Dendritic cell treated with granulocyte-macrophage colony-stimulating factor and Interleukin-4, amounts not matched to agents 40 ng/mL and 50 ng/mL, for 4 days (primary cell): ENCODE data around the gene CPSF2.

ENCODE experiments used
- H3K27ac Mint-ChIP-seq: one replicate; pipeline ENCODE4 v1.8.0; 2022; ENCODE audit warnings: mild to moderate bottlenecking, mixed read lengths
- H3K27me3 Mint-ChIP-seq: one replicate; pipeline ENCODE4 v1.8.0; 2022; ENCODE audit warnings: mild to moderate bottlenecking, mixed read lengths
- H3K36me3 Mint-ChIP-seq: one replicate; pipeline ENCODE4 v1.8.0; 2022; ENCODE audit warnings: low read depth, mixed read lengths
- H3K4me1 Mint-ChIP-seq: one replicate; pipeline ENCODE4 v1.8.0; 2022; ENCODE audit warnings: low read depth, mixed read lengths
- H3K4me3 Mint-ChIP-seq: one replicate; pipeline ENCODE4 v1.8.0; 2022; ENCODE audit warnings: mild to moderate bottlenecking, moderate library complexity, mixed read lengths
- H3K9me3 Mint-ChIP-seq: one replicate; pipeline ENCODE4 v1.8.0; 2022; ENCODE audit warnings: mixed read lengths
- intact Hi-C: fragments of 100-400 bp; cut with micrococcal nuclease; formaldehyde crosslinking; loops from one replicate; pipeline ENCODE4 v1.15.0; 2022

The CPSF2 gene

GRCh38 chr14:92121670-92122350, at the start of gene CPSF2, which contains the start of gene NDUFB1:
TSS of gene CPSF2 (plus strand) at chr14:92121969. CDS start at chr14:92130985, 9,016 bp downstream.
TSS of gene NDUFB1 (minus strand) at chr14:92121706. CDS start at chr14:92117637, 4,069 bp downstream.
- Mint-ChIP-seq H3K4me1 (peaks cover 38% of the 10 kb centered on the region), H3K9me3 (no peaks in the 10 kb centered on the region), H3K4me3 (peak within 1 kb of the TSS; percentile 97), H3K27me3 (no peaks in the 10 kb centered on the region), H3K36me3 (peaks cover 76% of the 10 kb centered on the region), H3K27ac (peak within 1 kb of the TSS; percentile 98)
- intact Hi-C loops = loop anchor here (1.0 kb wide), 1 partner anchor 16 kb away; the partner anchor contains the start of gene ATXN3

- H3K9me3 Mint-ChIP-seq = no peaks in the 10 kb centered on the region
- no peak overlapping the region for H3K4me3 Mint-ChIP-seq
- no peaks in the 10 kb centered on the region for H3K27me3 Mint-ChIP-seq
- intact Hi-C loops = no loop called here
- no peak overlapping the region for H3K27ac Mint-ChIP-seq
- no peaks in the 10 kb centered on the region for H3K4me1 Mint-ChIP-seq
- H3K36me3 Mint-ChIP-seq = peaks cover 90% of the 10 kb centered on the region
These were observed 47.2 kb upstream of the CPSF2 start for GRCh38 chr14:92074555-92074954.

- peaks cover 91% of the 10 kb centered on the region for H3K36me3 Mint-ChIP-seq
- no peaks in the 10 kb centered on the region for H3K27me3 Mint-ChIP-seq
- H3K27ac Mint-ChIP-seq = no peak overlapping the region
- intact Hi-C loops = no loop called here
- no peak overlapping the region for H3K4me3 Mint-ChIP-seq
- no peaks in the 10 kb centered on the region for H3K4me1 Mint-ChIP-seq
- no peaks in the 10 kb centered on the region for H3K9me3 Mint-ChIP-seq
These were observed 33.3 kb upstream of the CPSF2 start for GRCh38 chr14:92088494-92088893.

- Mint-ChIP-seq H3K27me3 (no peaks in the 10 kb centered on the region), H3K27ac (no peak overlapping the region), H3K9me3 (no peaks in the 10 kb centered on the region), H3K36me3 (peaks cover 76% of the 10 kb centered on the region), H3K4me3 (no peak overlapping the region), H3K4me1 (no peaks in the 10 kb centered on the region)
- intact Hi-C loops = no loop called here
These were observed 28.4 kb upstream of the CPSF2 start for GRCh38 chr14:92093320-92093719.

- intact Hi-C loops = no loop called here
- no peak overlapping the region for H3K4me3 Mint-ChIP-seq
- H3K27me3 Mint-ChIP-seq = no peaks in the 10 kb centered on the region
- H3K36me3 Mint-ChIP-seq = peaks cover 33% of the 10 kb centered on the region
- H3K9me3 Mint-ChIP-seq = no peaks in the 10 kb centered on the region
- H3K27ac Mint-ChIP-seq = peak overlapping the region; percentile 3
- H3K4me1 Mint-ChIP-seq = peaks cover 44% of the 10 kb centered on the region
These were observed 22.0 kb upstream of the CPSF2 start for GRCh38 chr14:92099802-92100201.

- Mint-ChIP-seq H3K27ac (no peak overlapping the region), H3K9me3 (no peaks in the 10 kb centered on the region), H3K4me1 (peaks cover 55% of the 10 kb centered on the region), H3K36me3 (peaks cover 17% of the 10 kb centered on the region), H3K4me3 (no peak overlapping the region), H3K27me3 (peaks cover 4% of the 10 kb centered on the region)
- intact Hi-C loops = no loop called here
These were observed 18.3 kb upstream of the CPSF2 start for GRCh38 chr14:92103363-92103989.

- Mint-ChIP-seq H3K27ac (peak overlapping the region; percentile 97), H3K4me3 (peak overlapping the region; percentile 98), H3K27me3 (peaks cover 5% of the 10 kb centered on the region), H3K36me3 (peaks cover 13% of the 10 kb centered on the region), H3K4me1 (peaks cover 53% of the 10 kb centered on the region), H3K9me3 (no peaks in the 10 kb centered on the region)
- intact Hi-C loops = loop anchor here (1.0 kb wide), 1 partner anchor 65 kb away; the partner anchor contains the start of gene TRIP11
These were observed 16.5 kb upstream of the CPSF2 start for GRCh38 chr14:92105073-92105892.

- Mint-ChIP-seq H3K36me3 (peaks cover 13% of the 10 kb centered on the region), H3K9me3 (no peaks in the 10 kb centered on the region), H3K27ac (peak overlapping the region; percentile 97), H3K4me3 (peak overlapping the region; percentile 98), H3K27me3 (peaks cover 5% of the 10 kb centered on the region), H3K4me1 (peaks cover 49% of the 10 kb centered on the region)
- intact Hi-C loops = loop anchor here (1.0 kb wide), 2 partner anchors 15 to 66 kb away; partner anchors contain the start of genes CPSF2, NDUFB1 and TRIP11
These were observed 16.0 kb upstream of the CPSF2 start for GRCh38 chr14:92105893-92106142.

GRCh38 chr14:92106143-92106926, 15.4 kb upstream of the CPSF2 start, which contains the start of gene ATXN3:
TSS of gene ATXN3 (minus strand) at chr14:92106582. CDS start at chr14:92106552, 30 bp downstream.
- peaks cover 13% of the 10 kb centered on the region for H3K36me3 Mint-ChIP-seq
- H3K27me3 Mint-ChIP-seq = peaks cover 5% of the 10 kb centered on the region
- H3K9me3 Mint-ChIP-seq = no peaks in the 10 kb centered on the region
- H3K4me3 Mint-ChIP-seq = peak within 1 kb of the TSS; percentile 98
- H3K27ac Mint-ChIP-seq = peak within 1 kb of the TSS; percentile 97
- intact Hi-C loops = loop anchor here (1.0 kb wide), 1 partner anchor 15 kb away; the partner anchor contains the start of genes CPSF2 and NDUFB1
- H3K4me1 Mint-ChIP-seq = peaks cover 49% of the 10 kb centered on the region

- intact Hi-C loops = no loop called here
- peaks cover 7% of the 10 kb centered on the region for H3K36me3 Mint-ChIP-seq
- H3K27me3 Mint-ChIP-seq = peaks cover 5% of the 10 kb centered on the region
- H3K27ac Mint-ChIP-seq = peak overlapping the region; percentile 5
- H3K4me1 Mint-ChIP-seq = peaks cover 31% of the 10 kb centered on the region
- no peaks in the 10 kb centered on the region for H3K9me3 Mint-ChIP-seq
- peak overlapping the region; percentile 1 for H3K4me3 Mint-ChIP-seq
These were observed 13.2 kb upstream of the CPSF2 start for GRCh38 chr14:92108345-92109254.

- Mint-ChIP-seq H3K9me3 (no peaks in the 10 kb centered on the region), H3K27me3 (peaks cover 5% of the 10 kb centered on the region), H3K4me1 (peaks cover 24% of the 10 kb centered on the region), H3K4me3 (no peak overlapping the region), H3K36me3 (peaks cover 7% of the 10 kb centered on the region), H3K27ac (peak overlapping the region; percentile 5)
- intact Hi-C loops = no loop called here
These were observed 12.3 kb upstream of the CPSF2 start for GRCh38 chr14:92109490-92109889.

GRCh38 chr14:92121207-92121669, 531 bp upstream of the CPSF2 start:
- Mint-ChIP-seq H3K4me3 (peak overlapping the region; percentile 97), H3K9me3 (no peaks in the 10 kb centered on the region), H3K4me1 (peaks cover 42% of the 10 kb centered on the region), H3K36me3 (peaks cover 76% of the 10 kb centered on the region), H3K27ac (peak overlapping the region; percentile 98), H3K27me3 (no peaks in the 10 kb centered on the region)
- intact Hi-C loops = loop anchor here (1.0 kb wide), 1 partner anchor 15 kb away; the partner anchor contains the start of gene ATXN3
